Osteoblast (primary cell): ENCODE data around the gene OSBPL1A. TPM values are rescaled to one million over a fixed set of nuclear protein-coding genes. Genes with fewer than 3 reads are reported as not detected.
"Not testable (repeated sequence)": the region's sequence is repeated elsewhere in the genome, so short reads cannot be mapped to it uniquely, and the experiment has no call there.

Source experiments
- DNase-seq: peaks from one replicate; pipeline ENCODE4 v3.0.0; 2011; ENCODE audit warnings: low spot score, mixed read lengths; ENCODE audit not compliant: insufficient read length; ENCODE audit errors: missing footprints
- H2AFZ ChIP-seq: 2 replicates; pipeline ENCODE4 v1.6.0; 2011; ENCODE audit warnings: mild to moderate bottlenecking, low read length
- H3K27ac ChIP-seq: 2 replicates; pipeline ENCODE4 v1.5.1; 2011; ENCODE audit warnings: mild to moderate bottlenecking, low read depth, low read length, moderate library complexity
- H3K27me3 ChIP-seq: 2 replicates; pipeline ENCODE4 v1.6.0; 2012; ENCODE audit warnings: mild to moderate bottlenecking, control low read depth, inconsistent platforms, low read length, moderate library complexity; ENCODE audit not compliant: insufficient read depth
- H3K36me3 ChIP-seq: 2 replicates; pipeline ENCODE4 v1.5.1; 2011; ENCODE audit warnings: mild to moderate bottlenecking, low read length, control low read depth, moderate library complexity; ENCODE audit not compliant: insufficient read depth
- H3K4me1 ChIP-seq: 2 replicates; pipeline ENCODE4 v1.5.1; 2011; ENCODE audit warnings: mild to moderate bottlenecking, low read length, control low read depth, moderate library complexity; ENCODE audit not compliant: insufficient read depth
- H3K4me2 ChIP-seq: 2 replicates; pipeline ENCODE4 v1.6.0; 2011; ENCODE audit warnings: mild to moderate bottlenecking, low read length; ENCODE audit not compliant: insufficient read depth
- H3K4me3 ChIP-seq: fragments of 200-600 bp; sonication (generic); 3 replicates; pipeline ENCODE4 v1.5.1; 2012; ENCODE audit warnings: mild to moderate bottlenecking, low read length, inconsistent platforms; ENCODE audit not compliant: insufficient read depth
- H3K79me2 ChIP-seq: 2 replicates; pipeline ENCODE4 v1.6.0; 2012; ENCODE audit warnings: mild to moderate bottlenecking, low read length, control low read depth, inconsistent platforms; ENCODE audit not compliant: insufficient read depth
- H3K9me3 ChIP-seq: 2 replicates; pipeline ENCODE4 v1.5.1; 2011; ENCODE audit warnings: low read depth, low read length, control low read depth
- H4K20me1 ChIP-seq: 2 replicates; pipeline ENCODE4 v1.6.0; 2012; ENCODE audit warnings: mild to moderate bottlenecking, low read length, control low read depth; ENCODE audit not compliant: insufficient read depth
- CTCF ChIP-seq: IDR thresholded peaks from 2 replicates; pipeline ENCODE4 v1.5.1; 2011; ENCODE audit warnings: mild to moderate bottlenecking, low read depth, low read length, moderate library complexity; ENCODE audit errors: extremely low read depth
- total RNA-seq: library from RNA; depleted of rRNA; stranded (reverse); fragments of >200 nt; gene quantifications from 2 replicates; pipeline ENCODE4 v1.2.3, GENCODE V29; 2012

Gene OSBPL1A
- total RNA-seq, 1 donor = 51.8 TPM

- no peak overlapping the region for H3K27ac ChIP-seq
- H3K79me2 ChIP-seq = no peaks in the 10 kb centered on the region
- no peak for TF ChIP-seq CTCF
- H3K27me3 ChIP-seq = no peaks in the 10 kb centered on the region
- H3K4me3 ChIP-seq = no peak overlapping the region
- H3K9me3 ChIP-seq = no peaks in the 10 kb centered on the region
- H3K4me2 ChIP-seq = no peak overlapping the region
- no peak for DNase-seq
- peaks cover 3% of the 10 kb centered on the region for H3K36me3 ChIP-seq
- H3K4me1 ChIP-seq = no peaks in the 10 kb centered on the region
- H4K20me1 ChIP-seq = no peaks in the 10 kb centered on the region
- no peak overlapping the region for H2AFZ ChIP-seq
Measured at GRCh38 chr18:24366328-24366727, 31.3 kb downstream of the OSBPL1A start.

GRCh38 chr18:24364177-24364576 lies 33.4 kb downstream of the OSBPL1A start:
- Histone ChIP-seq H3K4me2 (no peak overlapping the region), H4K20me1 (no peaks in the 10 kb centered on the region), H3K36me3 (peaks cover 3% of the 10 kb centered on the region), H3K4me1 (no peaks in the 10 kb centered on the region), H3K4me3 (no peak overlapping the region), H3K27me3 (no peaks in the 10 kb centered on the region), H2AFZ (no peak overlapping the region), H3K27ac (no peak overlapping the region), H3K79me2 (no peaks in the 10 kb centered on the region), H3K9me3 (no peaks in the 10 kb centered on the region)
- TF ChIP-seq CTCF = no peak
- DNase-seq = no peak

- Histone ChIP-seq H3K4me2 (no peak overlapping the region), H4K20me1 (no peaks in the 10 kb centered on the region), H3K27ac (no peak overlapping the region), H3K4me3 (no peak overlapping the region), H3K27me3 (no peaks in the 10 kb centered on the region), H3K9me3 (no peaks in the 10 kb centered on the region), H3K36me3 (peaks cover 3% of the 10 kb centered on the region), H3K4me1 (no peaks in the 10 kb centered on the region), H2AFZ (no peak overlapping the region), H3K79me2 (no peaks in the 10 kb centered on the region)
- TF ChIP-seq CTCF = no peak
- no peak for DNase-seq
Measured at GRCh38 chr18:24362757-24363156, 34.9 kb downstream of the OSBPL1A start.

- not testable (repeated sequence) for H3K27ac ChIP-seq, H3K79me2 ChIP-seq, H3K9me3 ChIP-seq, H2AFZ ChIP-seq, H4K20me1 ChIP-seq, H3K36me3 ChIP-seq, H3K4me1 ChIP-seq, H3K27me3 ChIP-seq, DNase-seq, H3K4me3 ChIP-seq
- peak overlapping the region; percentile 21 for H3K4me2 ChIP-seq
- peak; percentile 64 for TF ChIP-seq CTCF
Measured at GRCh38 chr18:24359787-24360530, 37.7 kb downstream of the OSBPL1A start.
